SK-N-MC (cell line): ENCODE results near the gene KRT35.

Experiments
- DNase-seq: peaks from one replicate; pipeline ENCODE4 v3.0.0-alpha.2; 2011; ENCODE audit warnings: low read depth, low spot score
- H3K27ac ChIP-seq: fragments of 200-600 bp; sonication (generic); 2 replicates; pipeline ENCODE4 v1.5.1; 2016; ENCODE audit warnings: mixed run types
- H3K36me3 ChIP-seq: fragments of 200-600 bp; sonication (generic); 2 replicates; pipeline ENCODE4 v1.6.1; 2017; ENCODE audit warnings: antibody characterized with exemption, low read length, mixed read lengths; ENCODE audit not compliant: insufficient read depth
- H3K4me3 ChIP-seq: fragments of 200-600 bp; sonication (generic); 2 replicates; pipeline ENCODE4 v1.5.1; 2016
- H3K9ac ChIP-seq: fragments of 200-600 bp; sonication (generic); 2 replicates; pipeline ENCODE4 v1.8.0; 2017; ENCODE audit warnings: mixed run types, mixed read lengths; ENCODE audit not compliant: insufficient read length
- H3K9me3 ChIP-seq: fragments of 200-600 bp; sonication (generic); 2 replicates; pipeline ENCODE4 v1.6.1; 2017; ENCODE audit warnings: low read depth, mild to moderate bottlenecking, antibody characterized with exemption, low read length, moderate library complexity, mixed read lengths
- EZH2 ChIP-seq: fragments of 200-600 bp; sonication (generic); IDR thresholded peaks from one replicate; pipeline ENCODE4 v1.6.1; 2017; ENCODE audit warnings: antibody characterized with exemption
- FOXP2 ChIP-seq: optimal IDR thresholded peaks from 2 replicates; pipeline ENCODE3; 2011; ENCODE audit warnings: mild to moderate bottlenecking, moderate library complexity; ENCODE audit not compliant: insufficient read depth; ENCODE audit errors: extremely low read length, control extremely low read depth
- POLR2AphosphoS5 ChIP-seq: IDR thresholded peaks from 2 replicates; pipeline ENCODE4 v1.6.1; 2012; ENCODE audit warnings: mild to moderate bottlenecking, low read depth, low read length, borderline replicate concordance

KRT35 gene

DNA sequence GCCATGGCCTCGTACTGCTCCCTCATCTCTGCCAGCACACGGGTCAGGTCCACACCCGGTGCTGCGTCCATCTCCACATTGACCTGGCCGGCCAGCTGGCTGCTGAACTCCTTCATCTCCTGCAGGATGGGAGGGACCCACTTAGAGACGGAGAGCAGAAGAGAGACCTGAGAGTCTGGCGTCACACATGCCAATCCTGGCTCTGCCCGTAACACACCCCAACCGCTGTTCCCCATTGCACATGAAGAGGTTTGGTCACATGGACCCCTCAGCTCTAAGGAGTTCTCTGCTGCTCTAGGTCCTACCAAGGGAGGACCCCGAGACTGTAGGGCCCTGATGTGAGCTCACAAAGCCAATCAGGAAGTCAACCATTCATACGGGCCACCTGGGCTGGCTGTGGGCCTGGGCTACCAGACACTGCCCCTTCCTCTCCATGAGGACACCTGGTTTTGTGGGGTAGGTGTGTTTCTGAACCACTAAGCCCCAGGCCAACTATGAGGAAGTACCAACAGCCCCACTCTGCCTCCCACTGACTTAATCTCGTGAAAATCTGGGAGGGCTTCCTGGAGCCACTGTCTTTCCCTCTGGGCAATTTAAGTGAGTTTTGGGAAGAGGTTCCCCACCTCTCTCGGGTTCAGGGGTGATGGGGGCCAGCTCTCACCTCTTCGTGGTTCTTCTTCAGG, 35.3 kb upstream of the KRT35 start:
- Histone ChIP-seq H3K27ac (no peak overlapping the region), H3K9ac (no peak overlapping the region), H3K9me3 (no peaks in the 10 kb centered on the region), H3K4me3 (no peak overlapping the region), H3K36me3 (no peaks in the 10 kb centered on the region)
- DNase-seq = no peak
- TF ChIP-seq POLR2AphosphoS5 (no peak), FOXP2 (no peak), EZH2 (no peak)

DNA sequence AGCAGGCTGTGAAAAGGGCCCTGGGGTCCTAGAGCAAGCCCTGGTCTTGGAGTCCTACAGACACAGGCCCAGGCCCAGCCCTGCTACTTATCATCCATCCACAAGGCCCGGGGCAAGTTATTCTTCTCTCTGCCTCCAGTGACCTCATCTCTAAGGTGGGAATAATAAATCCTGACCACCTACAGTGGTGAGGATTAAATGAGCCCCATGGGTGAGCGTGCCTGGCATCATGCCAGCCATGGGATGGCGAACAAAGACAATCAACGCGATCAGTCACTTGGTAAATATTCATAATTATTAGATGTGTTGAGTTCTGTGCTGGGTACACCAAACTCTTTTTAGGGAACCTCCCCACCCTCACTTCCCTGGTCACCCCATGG, 32.2 kb upstream of the KRT35 start:
- Histone ChIP-seq H3K27ac (no peak overlapping the region), H3K36me3 (no peaks in the 10 kb centered on the region), H3K9me3 (no peaks in the 10 kb centered on the region), H3K4me3 (no peak overlapping the region), H3K9ac (no peak overlapping the region)
- DNase-seq = no peak
- no peak for TF ChIP-seq EZH2
- no peak for TF ChIP-seq FOXP2
- TF ChIP-seq POLR2AphosphoS5 = no peak

DNA sequence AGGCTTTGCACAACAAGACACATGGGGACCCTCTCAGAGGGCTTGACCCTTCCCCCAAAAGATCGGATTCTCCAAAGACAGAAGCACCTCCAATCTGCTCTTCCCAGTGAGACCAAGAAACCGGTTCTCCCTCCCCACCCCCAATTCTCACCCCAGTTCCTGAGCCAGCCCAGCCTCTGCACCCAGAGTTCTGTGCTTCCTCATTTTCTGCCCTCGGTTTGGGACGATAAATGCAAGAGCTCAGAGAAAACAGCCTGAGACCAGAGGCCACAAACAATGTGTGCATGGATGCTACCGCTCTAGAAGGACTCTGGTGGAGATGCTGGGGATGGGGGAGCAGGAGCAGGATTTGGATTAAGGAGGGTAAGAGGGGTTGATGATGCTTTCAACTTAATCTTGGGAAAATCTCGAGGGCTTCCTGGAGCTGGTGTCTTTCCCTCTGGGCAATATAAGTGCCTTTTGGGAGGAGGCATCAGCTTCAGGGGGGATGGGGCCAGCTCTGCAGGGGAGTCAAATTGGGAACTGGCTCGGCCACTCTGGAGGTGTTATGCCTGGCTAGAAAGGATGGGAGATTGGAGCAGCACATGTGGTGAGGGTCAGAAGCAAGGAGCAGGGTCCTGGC, 31.7 kb upstream of the KRT35 start:
- H3K9ac ChIP-seq = no peak overlapping the region
- H3K9me3 ChIP-seq = no peaks in the 10 kb centered on the region
- no peak for DNase-seq
- no peak for TF ChIP-seq EZH2
- TF ChIP-seq FOXP2 = no peak
- TF ChIP-seq POLR2AphosphoS5 = no peak
- no peak overlapping the region for H3K4me3 ChIP-seq
- no peaks in the 10 kb centered on the region for H3K36me3 ChIP-seq
- no peak overlapping the region for H3K27ac ChIP-seq

DNA sequence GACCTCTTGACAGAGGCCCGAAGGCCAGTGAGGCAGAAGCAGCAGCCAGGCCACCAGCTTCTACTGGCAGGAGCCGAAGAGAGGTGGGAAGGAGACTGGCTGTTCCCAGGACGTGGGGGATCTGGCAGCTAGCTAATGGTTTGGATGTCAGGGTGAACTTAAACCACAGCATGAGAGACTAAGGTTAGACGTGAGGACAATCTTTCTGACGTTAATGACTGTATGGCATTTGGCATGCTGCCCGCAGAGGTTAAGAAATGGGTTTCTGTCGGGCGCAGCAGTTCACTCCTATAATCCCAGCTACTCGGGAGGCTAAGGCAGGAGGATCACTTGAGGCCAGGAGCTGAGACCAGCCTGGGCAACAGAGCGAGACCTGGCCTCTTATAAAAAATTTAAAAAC, 30.8 kb upstream of the KRT35 start:
- DNase-seq = no peak
- H3K9me3 ChIP-seq = no peaks in the 10 kb centered on the region
- H3K27ac ChIP-seq = no peak overlapping the region
- TF ChIP-seq FOXP2 (no peak), EZH2 (no peak), POLR2AphosphoS5 (no peak)
- no peak overlapping the region for H3K4me3 ChIP-seq
- H3K36me3 ChIP-seq = no peaks in the 10 kb centered on the region
- no peak overlapping the region for H3K9ac ChIP-seq

DNA sequence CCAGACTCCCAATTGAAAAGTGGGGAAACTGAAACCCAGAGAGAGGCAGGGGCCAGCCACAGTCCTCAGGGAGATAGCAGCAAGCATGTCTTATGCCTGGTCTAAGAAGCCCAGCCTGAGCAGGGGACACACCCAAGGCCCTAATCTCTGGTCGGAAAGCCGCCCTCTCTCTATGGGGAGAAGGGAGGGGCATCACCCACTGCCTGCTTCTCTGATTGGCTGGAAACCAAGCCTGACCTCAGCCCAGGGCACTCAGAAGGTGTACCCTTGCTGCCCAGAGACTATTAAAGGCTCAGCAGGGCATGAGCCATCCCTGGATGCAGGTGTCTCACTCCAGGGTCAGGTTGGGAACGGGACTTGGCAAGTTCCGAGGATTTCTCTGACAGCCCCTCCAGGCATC, 30.2 kb upstream of the KRT35 start:
- TF ChIP-seq POLR2AphosphoS5 = no peak
- TF ChIP-seq FOXP2 = no peak
- Histone ChIP-seq H3K9me3 (no peaks in the 10 kb centered on the region), H3K9ac (no peak overlapping the region), H3K4me3 (no peak overlapping the region), H3K27ac (no peak overlapping the region), H3K36me3 (no peaks in the 10 kb centered on the region)
- DNase-seq = no peak

DNA sequence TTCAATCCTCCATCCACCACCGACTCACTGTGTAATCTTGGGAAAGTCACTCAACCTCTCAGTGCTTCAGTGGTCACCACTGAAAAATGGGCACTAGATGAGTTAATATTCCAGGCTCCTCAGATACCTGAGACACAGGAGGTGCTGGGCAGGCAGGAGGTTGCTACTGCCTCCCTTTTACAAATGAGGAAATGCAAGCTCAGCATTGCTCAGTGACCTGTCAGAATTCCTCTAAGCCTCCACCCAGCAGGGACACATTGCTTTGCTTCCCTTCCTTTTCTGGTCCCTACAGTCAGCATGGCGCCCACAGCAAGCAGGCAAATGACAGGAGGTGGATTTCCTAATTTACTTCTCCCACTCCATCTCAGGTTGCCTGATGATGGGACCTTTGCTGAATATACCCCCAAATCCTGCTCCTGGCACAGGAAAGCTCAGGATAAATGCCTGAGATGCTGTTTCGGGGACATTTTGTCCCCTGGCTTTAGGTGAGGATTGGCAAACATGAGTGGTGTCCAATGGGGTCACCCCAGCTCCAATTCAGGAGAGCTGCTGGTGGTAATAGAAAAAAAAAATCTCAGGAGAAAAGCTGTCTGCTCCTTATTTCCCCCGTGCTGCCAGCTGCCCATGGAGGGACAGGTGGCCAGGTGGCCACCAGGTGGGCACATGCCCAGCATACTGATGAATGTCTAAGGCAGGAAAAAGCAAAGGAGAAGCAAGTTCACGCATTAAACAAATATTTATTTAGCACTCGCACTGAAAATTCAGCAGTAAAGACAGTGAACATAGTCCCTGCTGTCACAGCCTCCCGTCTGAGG, 29.5 kb upstream of the KRT35 start:
- Histone ChIP-seq H3K9me3 (no peaks in the 10 kb centered on the region), H3K4me3 (no peak overlapping the region), H3K36me3 (no peaks in the 10 kb centered on the region), H3K9ac (no peak overlapping the region), H3K27ac (no peak overlapping the region)
- DNase-seq = no peak
- TF ChIP-seq EZH2 = no peak
- no peak for TF ChIP-seq FOXP2
- TF ChIP-seq POLR2AphosphoS5 = no peak

DNA sequence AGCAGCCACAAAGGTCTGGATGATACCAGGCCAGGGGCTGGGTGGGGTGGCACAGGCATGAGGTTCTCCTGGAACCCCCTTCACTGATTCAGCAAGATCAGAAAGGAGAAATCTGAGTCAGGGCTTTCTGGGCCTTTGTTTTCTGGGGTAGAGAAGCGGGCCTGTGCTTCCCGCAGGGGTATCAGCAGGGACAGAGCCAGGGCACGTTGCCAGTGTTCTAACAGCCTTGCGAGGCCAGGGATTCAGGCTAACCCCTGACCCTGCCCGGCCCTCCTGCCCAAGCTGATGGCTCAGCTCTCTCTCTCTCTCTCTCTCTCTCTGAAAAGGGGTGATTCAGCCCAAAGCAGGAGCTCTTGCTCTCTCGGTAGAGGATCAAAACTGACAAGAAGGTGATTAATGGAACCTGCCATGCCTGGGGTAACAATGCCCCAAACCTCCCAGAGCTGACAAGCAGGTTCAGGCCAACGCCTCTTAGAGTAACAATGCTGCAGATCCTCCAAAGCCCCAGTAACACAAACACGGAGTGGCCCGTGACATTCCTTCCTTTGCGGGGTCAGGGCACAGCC, 26.4 kb upstream of the KRT35 start:
- Histone ChIP-seq H3K27ac (no peak overlapping the region), H3K36me3 (no peaks in the 10 kb centered on the region), H3K9ac (no peak overlapping the region), H3K9me3 (no peaks in the 10 kb centered on the region), H3K4me3 (no peak overlapping the region)
- TF ChIP-seq FOXP2 = no peak
- TF ChIP-seq POLR2AphosphoS5 = no peak
- no peak for TF ChIP-seq EZH2
- no peak for DNase-seq

DNA sequence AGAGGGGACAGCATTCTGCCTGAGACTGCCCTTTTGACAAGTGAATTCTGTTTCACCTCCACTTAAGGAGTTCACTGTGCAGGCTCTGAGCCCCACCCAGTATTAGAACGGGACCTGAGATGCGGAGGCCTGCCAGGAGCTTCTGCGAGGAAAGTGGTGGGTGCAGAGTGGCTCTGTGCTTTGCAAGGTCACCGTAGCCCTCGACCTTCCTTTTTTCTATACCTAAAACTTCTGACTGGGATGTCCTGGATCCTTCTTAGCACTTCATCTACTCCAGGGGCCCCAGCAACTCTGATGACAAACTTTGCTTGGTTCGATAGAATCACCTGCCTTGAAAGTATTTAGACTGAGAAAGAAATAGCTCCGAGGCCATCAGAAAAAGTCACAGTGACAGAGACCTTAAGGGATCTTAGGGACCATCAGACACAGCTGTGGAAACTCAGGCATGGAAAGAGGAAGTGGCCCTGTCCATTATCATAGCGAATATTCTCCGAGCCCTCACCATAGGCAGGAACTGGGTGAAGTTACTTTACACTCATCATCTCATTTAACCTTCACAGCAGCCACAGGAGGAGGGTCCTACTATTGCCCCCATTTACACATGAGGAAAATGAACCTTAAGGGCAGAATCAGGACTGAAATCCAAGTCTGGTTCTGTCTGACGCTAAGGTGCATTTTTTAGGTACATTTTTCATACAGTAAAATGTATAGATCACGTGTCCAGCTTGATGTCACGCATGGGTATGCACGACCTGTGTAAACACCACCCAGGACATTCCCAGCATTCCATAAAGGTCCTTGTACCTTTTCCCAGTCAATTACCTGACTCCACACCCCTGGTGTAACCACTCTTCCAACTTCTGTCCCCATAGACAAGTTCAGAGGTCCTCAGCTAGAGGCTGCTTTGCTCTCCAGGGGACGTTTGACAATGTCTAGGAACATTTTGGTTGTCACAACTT, 25.1 kb upstream of the KRT35 start:
- H3K9ac ChIP-seq = no peak overlapping the region
- no peak overlapping the region for H3K27ac ChIP-seq
- H3K4me3 ChIP-seq = no peak overlapping the region
- no peaks in the 10 kb centered on the region for H3K36me3 ChIP-seq
- H3K9me3 ChIP-seq = no peaks in the 10 kb centered on the region
- DNase-seq = no peak
- no peak for TF ChIP-seq FOXP2
- no peak for TF ChIP-seq EZH2
- no peak for TF ChIP-seq POLR2AphosphoS5
